HCT116 (cell line): Measurements from ENCODE around the gene TMIGD2.

Experiments used
- CTCF ChIP-seq, 3 experiments: fragments of 200-600 bp in 1 of 3; sonication (generic) in 1 of 3; IDR thresholded peaks in 2 of 3; conservative IDR thresholded peaks in 1 of 3; 2 replicates each; pipeline ENCODE4 v1.5.1; 2012 to 2017; ENCODE audit warnings: low read depth in 2 of 3, low read length in 2 of 3, antibody characterized with exemption in 1 of 3, borderline replicate concordance in 1 of 3, control low read depth in 1 of 3, mild to moderate bottlenecking in 1 of 3, mixed read lengths in 1 of 3, mixed run types in 1 of 3, moderate library complexity in 1 of 3; ENCODE audit not compliant: insufficient read depth in 1 of 3
- ELF1 ChIP-seq: IDR thresholded peaks from 2 replicates; pipeline ENCODE4 v1.6.1; 2012; ENCODE audit warnings: low read depth, borderline replicate concordance
- EZH2phosphoT487 ChIP-seq: fragments of 200-600 bp; IDR thresholded peaks from 2 replicates; pipeline ENCODE4 v1.6.1; 2018; ENCODE audit warnings: antibody characterized with exemption, borderline replicate concordance
- POLR2AphosphoS5 ChIP-seq: IDR thresholded peaks from 2 replicates; pipeline ENCODE4 v1.6.1; 2011; ENCODE audit warnings: mild to moderate bottlenecking, low read depth, low read length, moderate library complexity
- YY1 ChIP-seq: IDR thresholded peaks from 2 replicates; pipeline ENCODE4 v1.6.1; 2011; ENCODE audit warnings: low read length, low read depth, moderate library complexity, mild to moderate bottlenecking; ENCODE audit not compliant: insufficient replicate concordance; ENCODE audit errors: extremely low read depth

GRCh38 chr19:4326215-4326836 is 24.1 kb upstream of the TMIGD2 start:
- TF ChIP-seq POLR2AphosphoS5 (no peak), ELF1 (no peak), YY1 (no peak), EZH2phosphoT487 (no peak), CTCF (IDR thresholded peaks at IDR 0.05 in 2 of 3, conservative IDR thresholded peaks at IDR 0.05 in 1 of 3; ENCODE audit: borderline replicate concordance in 1 of 3, insufficient read depth in 1 of 3, low read depth in 2 of 3, low read length in 2 of 3) (no peak)
